ENCODE measurements around the gene EIF4A2. TPM values are rescaled to one million over a fixed set of nuclear protein-coding genes. Genes with fewer than 3 reads are reported as not detected.
"Not testable (repeated sequence)": the region's sequence is repeated elsewhere in the genome, so short reads cannot be mapped to it uniquely, and the experiment has no call there.

The EIF4A2 gene
- total RNA-seq, 1 donor from 2014 or later, result 364 TPM

DNA sequence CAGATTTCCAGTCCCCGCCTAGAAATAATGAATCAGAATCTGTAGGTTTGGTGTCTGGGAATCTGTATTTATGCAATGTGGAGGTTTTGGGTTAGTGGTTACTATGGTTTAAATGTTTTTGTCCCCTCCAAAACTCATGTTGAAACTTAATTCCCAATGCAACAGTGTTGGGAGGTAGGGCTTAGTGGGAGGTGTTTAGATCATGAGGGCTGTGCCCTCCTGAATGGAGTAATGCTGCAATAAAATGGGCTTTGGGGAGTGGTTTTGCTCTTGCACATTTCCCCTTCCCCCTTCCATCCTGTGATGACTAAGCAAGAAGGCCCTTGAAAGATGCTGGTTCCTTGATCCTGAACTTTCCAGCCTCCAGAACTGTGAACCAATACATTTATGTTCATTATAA lies 32.1 kb downstream of the EIF4A2 start:
- TF ChIP-seq, protein P1, sequence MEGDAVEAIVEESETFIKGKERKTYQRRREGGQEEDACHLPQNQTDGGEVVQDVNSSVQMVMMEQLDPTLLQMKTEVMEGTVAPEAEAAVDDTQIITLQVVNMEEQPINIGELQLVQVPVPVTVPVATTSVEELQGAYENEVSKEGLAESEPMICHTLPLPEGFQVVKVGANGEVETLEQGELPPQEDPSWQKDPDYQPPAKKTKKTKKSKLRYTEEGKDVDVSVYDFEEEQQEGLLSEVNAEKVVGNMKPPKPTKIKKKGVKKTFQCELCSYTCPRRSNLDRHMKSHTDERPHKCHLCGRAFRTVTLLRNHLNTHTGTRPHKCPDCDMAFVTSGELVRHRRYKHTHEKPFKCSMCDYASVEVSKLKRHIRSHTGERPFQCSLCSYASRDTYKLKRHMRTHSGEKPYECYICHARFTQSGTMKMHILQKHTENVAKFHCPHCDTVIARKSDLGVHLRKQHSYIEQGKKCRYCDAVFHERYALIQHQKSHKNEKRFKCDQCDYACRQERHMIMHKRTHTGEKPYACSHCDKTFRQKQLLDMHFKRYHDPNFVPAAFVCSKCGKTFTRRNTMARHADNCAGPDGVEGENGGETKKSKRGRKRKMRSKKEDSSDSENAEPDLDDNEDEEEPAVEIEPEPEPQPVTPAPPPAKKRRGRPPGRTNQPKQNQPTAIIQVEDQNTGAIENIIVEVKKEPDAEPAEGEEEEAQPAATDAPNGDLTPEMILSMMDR (conservative IDR thresholded peaks at IDR 0.05), result no peak
- H3K4me1 Mint-ChIP-seq, result no peaks in the 10 kb centered on the region
- peaks cover 7% of the 10 kb centered on the region for H3K27me3 Mint-ChIP-seq (ENCODE audit: low read depth)
- no peak overlapping the region for H3K27ac Mint-ChIP-seq (ENCODE audit: unreplicated experiment)
- no peaks in the 10 kb centered on the region for H3K9me3 Mint-ChIP-seq
- no peak overlapping the region for H3K4me3 Mint-ChIP-seq
- DNase-seq (ENCODE audit: low read depth, low spot score), result no peak
- H3K36me3 Mint-ChIP-seq (ENCODE audit: low read depth), result no peaks in the 10 kb centered on the region

GRCh38 chr3:186818516-186818915 lies 35.1 kb downstream of the EIF4A2 start:
- Mint-ChIP-seq H3K9me3 (no peaks in the 10 kb centered on the region), H3K4me1 (no peaks in the 10 kb centered on the region), H3K36me3 (ENCODE audit: low read depth) (no peaks in the 10 kb centered on the region), H3K27me3 (ENCODE audit: low read depth) (peaks cover 6% of the 10 kb centered on the region), H3K27ac (ENCODE audit: unreplicated experiment) (no peak overlapping the region), H3K4me3 (no peak overlapping the region)
- TF ChIP-seq, protein P1 (conservative IDR thresholded peaks at IDR 0.05), result no peak
- DNase-seq (ENCODE audit: low read depth, low spot score), result no peak

DNA sequence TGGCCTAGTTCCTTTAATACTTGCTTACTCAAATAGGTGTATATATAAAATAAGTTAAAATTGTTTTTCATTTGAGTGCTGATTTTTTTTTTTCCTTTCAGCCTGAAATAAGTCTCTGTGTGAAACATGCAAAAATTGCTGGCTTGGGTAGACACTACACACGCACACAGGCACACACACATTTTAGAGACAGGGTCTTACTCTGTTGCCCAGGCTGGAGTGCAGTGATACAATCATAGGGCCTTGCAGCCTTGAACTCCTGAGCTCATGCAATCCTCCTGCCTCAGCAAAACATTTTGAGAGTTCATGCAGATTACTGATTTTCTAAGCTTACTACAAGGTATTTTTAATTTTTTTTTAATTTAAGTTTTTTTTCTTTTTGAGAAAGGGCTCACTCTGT lies 35.6 kb downstream of the EIF4A2 start:
- Mint-ChIP-seq H3K4me1 (peaks cover 2% of the 10 kb centered on the region), H3K4me3 (no peak overlapping the region), H3K36me3 (ENCODE audit: low read depth) (no peaks in the 10 kb centered on the region), H3K27me3 (ENCODE audit: low read depth) (peaks cover 8% of the 10 kb centered on the region), H3K27ac (ENCODE audit: unreplicated experiment) (no peak overlapping the region), H3K9me3 (no peaks in the 10 kb centered on the region)
- DNase-seq (ENCODE audit: low read depth, low spot score), result no peak
- TF ChIP-seq, protein P1 (conservative IDR thresholded peaks at IDR 0.05), result no peak

GRCh38 chr3:186821429-186822387 lies 38.3 kb downstream of the EIF4A2 start:
- DNase-seq (ENCODE audit: low read depth, low spot score), result no peak
- Mint-ChIP-seq H3K9me3 (no peaks in the 10 kb centered on the region), H3K27me3 (ENCODE audit: low read depth) (peaks cover 36% of the 10 kb centered on the region), H3K4me3 (no peak overlapping the region), H3K4me1 (peaks cover 27% of the 10 kb centered on the region), H3K36me3 (ENCODE audit: low read depth) (no peaks in the 10 kb centered on the region), H3K27ac (ENCODE audit: unreplicated experiment) (no peak overlapping the region)
- TF ChIP-seq, protein P1 (conservative IDR thresholded peaks at IDR 0.05), result peak; percentile 81

GRCh38 chr3:186822388-186822759 lies 39.0 kb downstream of the EIF4A2 start:
- peaks cover 27% of the 10 kb centered on the region for H3K4me1 Mint-ChIP-seq
- DNase-seq (ENCODE audit: low read depth, low spot score); H3K36me3 Mint-ChIP-seq (ENCODE audit: low read depth); H3K9me3 Mint-ChIP-seq; H3K27ac Mint-ChIP-seq (ENCODE audit: unreplicated experiment): not testable (repeated sequence)
- H3K27me3 Mint-ChIP-seq (ENCODE audit: low read depth), result peaks cover 38% of the 10 kb centered on the region
- H3K4me3 Mint-ChIP-seq, result peak overlapping the region; percentile 34

DNA sequence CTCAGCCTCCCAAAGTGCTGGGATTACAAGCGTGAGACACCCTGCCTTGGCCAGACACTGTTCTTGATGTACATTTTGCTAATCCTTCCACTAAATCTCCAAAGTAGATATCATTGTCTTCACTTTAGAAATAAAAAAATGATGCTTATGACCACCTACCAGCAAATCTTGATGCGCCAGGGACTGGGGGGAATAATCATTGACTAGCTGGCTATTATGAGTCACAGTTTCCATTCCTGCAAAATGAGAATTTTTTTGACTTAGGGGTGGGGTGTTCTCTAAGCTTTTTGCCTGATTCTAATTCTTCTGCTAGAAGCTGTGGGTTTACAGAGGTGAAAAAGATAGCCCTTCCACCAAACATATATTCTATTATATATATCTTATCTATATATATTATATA lies 40.0 kb downstream of the EIF4A2 start:
- Mint-ChIP-seq H3K4me1 (peaks cover 27% of the 10 kb centered on the region), H3K9me3 (no peaks in the 10 kb centered on the region), H3K27me3 (ENCODE audit: low read depth) (peaks cover 48% of the 10 kb centered on the region), H3K27ac (ENCODE audit: unreplicated experiment) (no peak overlapping the region), H3K36me3 (ENCODE audit: low read depth) (no peaks in the 10 kb centered on the region), H3K4me3 (no peak overlapping the region)
- no peak for DNase-seq (ENCODE audit: low read depth, low spot score)
- TF ChIP-seq, protein P1 (conservative IDR thresholded peaks at IDR 0.05), result no peak
